HG02759 (cell line): ENCODE measurements around the gene FAM83F.

Experiments
- ATAC-seq: cut with Tn5 transposase; IDR thresholded peaks from one replicate; pipeline ENCODE4 v1.9.1; 2021; ENCODE audit warnings: mild to moderate bottlenecking, moderate library complexity; ENCODE audit not compliant: unreplicated experiment

FAM83F gene

DNA sequence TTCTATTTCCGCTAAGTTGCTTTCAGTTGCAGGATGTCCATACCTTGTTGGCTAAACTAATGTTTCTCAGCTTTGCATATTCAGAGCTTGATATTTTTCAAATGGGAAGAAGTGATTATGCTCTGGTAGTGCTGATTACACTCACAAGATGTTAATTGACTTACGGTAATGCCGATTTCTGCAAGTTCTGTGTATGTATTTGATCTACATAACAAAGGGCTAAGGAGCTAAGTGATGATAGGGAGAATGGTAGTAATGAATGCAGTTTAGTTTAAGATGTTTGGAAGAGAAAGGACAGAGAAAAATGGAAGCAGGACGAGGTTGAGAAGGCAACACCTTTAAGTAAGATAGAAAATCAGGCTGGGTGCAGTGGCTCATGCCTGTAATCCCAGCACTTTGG, 61.4 kb downstream of the FAM83F start:
- ATAC-seq, result no peak

DNA sequence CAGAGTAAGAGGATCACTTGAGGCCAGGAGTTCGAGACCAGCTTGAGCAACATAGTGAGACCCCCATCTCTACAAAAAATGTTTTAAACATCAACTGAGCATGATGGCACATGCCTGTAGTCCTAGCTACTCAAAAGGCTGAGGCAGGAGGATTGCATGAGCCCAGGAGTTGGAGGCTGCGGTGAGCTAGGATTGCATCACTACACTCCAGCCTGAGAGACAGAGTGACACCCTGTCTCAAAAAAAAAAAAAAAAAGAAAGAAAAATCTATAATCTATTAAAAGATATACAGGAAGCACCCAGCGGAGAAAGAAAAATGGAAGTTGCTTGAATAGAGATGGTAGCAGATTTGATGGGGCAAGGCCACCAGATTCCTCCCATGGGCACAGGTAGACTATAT, 61.8 kb downstream of the FAM83F start:
- no peak for ATAC-seq

DNA sequence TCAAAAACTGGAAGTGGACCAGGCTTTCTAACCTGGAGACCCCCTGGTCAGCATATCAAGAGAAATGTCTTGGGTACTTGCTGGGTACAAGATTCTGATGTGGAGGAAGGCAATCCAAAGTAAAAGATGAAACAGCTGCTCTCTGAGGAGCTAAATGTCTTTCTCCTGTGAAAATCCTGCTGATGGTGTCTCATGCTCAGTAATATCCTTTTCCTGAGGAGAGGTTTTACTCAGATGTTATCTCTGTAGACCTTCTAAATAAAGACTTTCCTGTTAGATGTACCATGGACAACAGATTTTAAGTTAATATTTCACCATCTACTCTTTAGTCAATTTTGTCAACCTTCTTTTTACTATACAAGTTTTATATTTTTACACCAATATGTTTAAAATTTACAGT, 62.9 kb downstream of the FAM83F start:
- ATAC-seq, result no peak

DNA sequence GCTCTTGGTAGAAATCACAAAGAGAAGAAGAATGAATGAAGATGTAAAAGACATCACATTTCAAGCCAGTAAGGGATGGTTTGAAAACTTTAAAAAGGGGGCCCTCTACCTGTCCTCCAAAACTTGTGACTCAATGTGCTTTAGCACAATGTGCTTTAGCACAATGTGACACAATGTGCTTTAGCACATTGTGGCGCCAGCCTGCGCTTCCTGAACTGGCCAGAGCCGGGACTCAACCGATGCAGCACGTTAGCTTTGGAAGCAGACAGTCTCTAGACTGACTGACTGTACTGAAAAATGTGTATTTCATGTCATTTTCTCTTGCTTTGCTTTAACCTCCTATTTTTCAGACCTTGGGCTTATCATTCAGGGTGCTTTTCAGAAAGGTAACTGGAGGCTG, 63.5 kb downstream of the FAM83F start:
- no peak for ATAC-seq

GRCh38 chr22:40065981-40066380, 71.2 kb downstream of the FAM83F start:
- ATAC-seq, result no peak

GRCh38 chr22:40067639-40068038, 72.9 kb downstream of the FAM83F start:
- no peak for ATAC-seq

DNA sequence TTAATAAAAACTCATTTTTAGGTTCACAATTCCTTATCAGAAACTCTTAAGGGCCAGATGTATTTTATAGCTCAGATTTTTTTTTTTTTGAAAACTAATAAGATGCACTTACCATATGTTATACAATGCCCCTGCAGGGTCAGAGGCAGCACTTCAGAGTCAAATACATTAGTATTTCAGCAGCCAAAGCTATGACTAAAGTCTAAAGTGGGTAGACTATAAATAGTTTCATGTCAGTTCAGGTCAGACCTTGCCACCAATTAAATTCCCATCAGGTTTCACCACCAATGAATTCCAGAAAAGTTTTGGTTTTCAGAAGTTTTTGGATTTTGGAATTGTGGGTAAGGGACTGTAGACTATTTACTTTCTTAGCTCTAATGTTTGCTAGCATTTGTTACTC, 75.9 kb downstream of the FAM83F start:
- ATAC-seq, result no peak

GRCh38 chr22:40071720-40072119, 77.0 kb downstream of the FAM83F start:
- ATAC-seq, result no peak

GRCh38 chr22:40076702-40077645, 82.2 kb downstream of the FAM83F start:
- no peak for ATAC-seq

DNA sequence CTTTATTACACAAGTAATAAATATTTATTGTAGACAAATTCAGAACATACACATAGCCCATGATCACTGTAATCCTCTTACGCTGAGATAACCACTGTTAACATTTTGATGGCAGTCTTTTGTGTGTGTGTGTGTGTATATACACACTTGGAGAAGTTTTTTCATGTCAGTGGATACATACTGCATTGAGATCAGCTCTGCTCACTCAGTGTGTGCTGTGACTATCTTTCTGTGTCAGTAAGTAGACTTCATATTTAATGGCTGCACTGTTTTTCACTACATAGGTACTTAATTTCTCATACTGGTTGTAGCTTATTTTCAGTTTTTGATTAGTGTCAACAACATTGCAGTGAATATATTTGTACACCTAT, 82.9 kb downstream of the FAM83F start:
- ATAC-seq, result no peak

- no peak for ATAC-seq
Measured at GRCh38 chr22:40081662-40082061, 86.9 kb downstream of the FAM83F start.

DNA sequence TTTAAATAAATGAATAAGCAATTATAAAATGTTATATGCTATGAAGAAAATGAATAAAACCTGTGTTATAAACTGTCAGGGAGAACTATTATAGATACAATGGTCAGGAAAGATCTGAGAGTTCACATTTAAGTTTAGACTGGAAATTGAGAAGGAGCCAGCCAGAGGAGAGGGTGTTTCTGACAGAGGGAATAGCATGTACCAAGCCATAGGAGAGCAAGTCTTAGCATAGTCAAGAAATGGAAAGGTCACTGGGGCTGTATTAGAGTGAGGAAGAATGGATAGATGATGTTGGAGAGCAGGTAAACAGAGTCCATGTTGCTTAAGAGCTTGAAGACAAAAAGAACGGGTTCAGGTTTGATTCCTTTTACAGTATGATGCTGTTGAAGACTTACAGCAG, 87.4 kb downstream of the FAM83F start:
- ATAC-seq, result no peak

GRCh38 chr22:40083794-40084193, 89.0 kb downstream of the FAM83F start:
- no peak for ATAC-seq

- ATAC-seq, result no peak
Measured at GRCh38 chr22:40084246-40084645, 89.5 kb downstream of the FAM83F start.

- ATAC-seq, result no peak
Measured at GRCh38 chr22:40088818-40089217, 94.1 kb downstream of the FAM83F start.
